Measurements from ENCODE around the gene PNMA8A. TPM values are rescaled to one million over a fixed set of nuclear protein-coding genes. Genes with fewer than 3 reads are reported as not detected.

Gene PNMA8A
- polyA plus RNA-seq, 1 of the 3 experiments (the other 2 are of a cell fraction) = 10.2 TPM

DNA sequence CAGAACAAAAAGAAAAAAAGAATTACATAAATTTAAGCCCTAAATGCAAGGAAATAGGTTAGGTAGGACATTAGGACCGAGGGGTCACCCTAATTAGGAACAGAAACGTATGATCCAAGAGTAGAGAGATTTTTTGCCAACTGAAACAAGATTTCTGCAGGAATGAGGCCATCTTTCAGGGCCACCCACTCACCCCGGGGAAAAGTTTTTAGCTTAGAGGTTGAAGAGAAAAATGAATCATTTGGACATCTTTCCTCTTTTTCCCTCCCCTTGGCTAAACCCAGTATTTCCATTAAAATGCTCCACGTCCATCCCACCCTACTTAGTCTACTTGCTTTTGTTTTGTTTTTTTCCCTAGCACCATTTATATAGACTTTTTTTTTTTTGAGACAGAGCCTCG is 10.6 kb upstream of the PNMA8A start:
- no peaks in the 10 kb centered on the region for H3K27me3 ChIP-seq (ENCODE audit: insufficient read depth)
- no peak overlapping the region for H2AFZ ChIP-seq (ENCODE audit: low read depth)
- ChIA-PET CTCF (interaction anchor here (1.1 to 24.7 kb wide), 3 partner anchors 11 to 201 kb away, joined by 6 to 463 read pairs (median 6); partner anchors contain the start of gene PNMA8A), POLR2A (no interaction called here)
- peaks cover 4 to 14% of the 10 kb centered on the region in 2 experiments; a peak in 2 of 4 replicates for H3K4me1 ChIP-seq (ENCODE audit: control insufficient read depth in 1 of 2, insufficient read depth in 2 of 2, low read depth in 1 of 2, low read length in 1 of 2)
- H3K9me3 ChIP-seq = no peaks in the 10 kb centered on the region
- H3K4me2 ChIP-seq = no peak overlapping the region
- no peaks in the 10 kb centered on the region for H4K20me1 ChIP-seq (ENCODE audit: insufficient read depth)
- H3K36me3 ChIP-seq (replicated peaks in 1 of 2; ENCODE audit: control insufficient read depth in 1 of 2, insufficient read depth in 2 of 2, low read length in 1 of 2) = no peaks in the 10 kb centered on the region
- TF ChIP-seq RCOR1 (IDR thresholded peaks at IDR 0.05; ENCODE audit: low read length) = no peak
- no peak for TF ChIP-seq TEAD4 (IDR thresholded peaks at IDR 0.05; ENCODE audit: borderline replicate concordance, insufficient read depth)
- no peak for TF ChIP-seq TAF1 (IDR thresholded peaks at IDR 0.05; ENCODE audit: borderline replicate concordance, low read depth, low read length)
- no peak for TF ChIP-seq MEF2A (IDR thresholded peaks at IDR 0.05; ENCODE audit: borderline replicate concordance, low read depth)
- no peak for TF ChIP-seq POLR2AphosphoS5 (IDR thresholded peaks at IDR 0.05; ENCODE audit: low read depth, low read length)
- TF ChIP-seq MXI1 (IDR thresholded peaks at IDR 0.05; ENCODE audit: low read depth, low read length) = no peak
- TF ChIP-seq EZH2phosphoT487 (IDR thresholded peaks at IDR 0.05; ENCODE audit: borderline replicate concordance, low read depth) = no peak
- TF ChIP-seq JUND (IDR thresholded peaks at IDR 0.05) = no peak
- TF ChIP-seq, protein P1, sequence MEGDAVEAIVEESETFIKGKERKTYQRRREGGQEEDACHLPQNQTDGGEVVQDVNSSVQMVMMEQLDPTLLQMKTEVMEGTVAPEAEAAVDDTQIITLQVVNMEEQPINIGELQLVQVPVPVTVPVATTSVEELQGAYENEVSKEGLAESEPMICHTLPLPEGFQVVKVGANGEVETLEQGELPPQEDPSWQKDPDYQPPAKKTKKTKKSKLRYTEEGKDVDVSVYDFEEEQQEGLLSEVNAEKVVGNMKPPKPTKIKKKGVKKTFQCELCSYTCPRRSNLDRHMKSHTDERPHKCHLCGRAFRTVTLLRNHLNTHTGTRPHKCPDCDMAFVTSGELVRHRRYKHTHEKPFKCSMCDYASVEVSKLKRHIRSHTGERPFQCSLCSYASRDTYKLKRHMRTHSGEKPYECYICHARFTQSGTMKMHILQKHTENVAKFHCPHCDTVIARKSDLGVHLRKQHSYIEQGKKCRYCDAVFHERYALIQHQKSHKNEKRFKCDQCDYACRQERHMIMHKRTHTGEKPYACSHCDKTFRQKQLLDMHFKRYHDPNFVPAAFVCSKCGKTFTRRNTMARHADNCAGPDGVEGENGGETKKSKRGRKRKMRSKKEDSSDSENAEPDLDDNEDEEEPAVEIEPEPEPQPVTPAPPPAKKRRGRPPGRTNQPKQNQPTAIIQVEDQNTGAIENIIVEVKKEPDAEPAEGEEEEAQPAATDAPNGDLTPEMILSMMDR (IDR thresholded peaks at IDR 0.05) = no peak
- no peak for TF ChIP-seq YY1 (IDR thresholded peaks at IDR 0.05; ENCODE audit: low read depth)
- TF ChIP-seq PBX3 (IDR thresholded peaks at IDR 0.05) = no peak
- no peak for TF ChIP-seq IRF3 (IDR thresholded peaks at IDR 0.05; ENCODE audit: low read depth, low read length)
- TF ChIP-seq, protein P2, sequence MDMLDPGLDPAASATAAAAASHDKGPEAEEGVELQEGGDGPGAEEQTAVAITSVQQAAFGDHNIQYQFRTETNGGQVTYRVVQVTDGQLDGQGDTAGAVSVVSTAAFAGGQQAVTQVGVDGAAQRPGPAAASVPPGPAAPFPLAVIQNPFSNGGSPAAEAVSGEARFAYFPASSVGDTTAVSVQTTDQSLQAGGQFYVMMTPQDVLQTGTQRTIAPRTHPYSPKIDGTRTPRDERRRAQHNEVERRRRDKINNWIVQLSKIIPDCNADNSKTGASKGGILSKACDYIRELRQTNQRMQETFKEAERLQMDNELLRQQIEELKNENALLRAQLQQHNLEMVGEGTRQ (IDR thresholded peaks at IDR 0.05; ENCODE audit: borderline replicate concordance, low read depth, low read length) = no peak
- no peak for TF ChIP-seq RAD21 (IDR thresholded peaks at IDR 0.05; ENCODE audit: low read length)
- TF ChIP-seq, protein P3, sequence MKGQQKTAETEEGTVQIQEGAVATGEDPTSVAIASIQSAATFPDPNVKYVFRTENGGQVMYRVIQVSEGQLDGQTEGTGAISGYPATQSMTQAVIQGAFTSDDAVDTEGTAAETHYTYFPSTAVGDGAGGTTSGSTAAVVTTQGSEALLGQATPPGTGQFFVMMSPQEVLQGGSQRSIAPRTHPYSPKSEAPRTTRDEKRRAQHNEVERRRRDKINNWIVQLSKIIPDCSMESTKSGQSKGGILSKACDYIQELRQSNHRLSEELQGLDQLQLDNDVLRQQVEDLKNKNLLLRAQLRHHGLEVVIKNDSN (IDR thresholded peaks at IDR 0.05; ENCODE audit: borderline replicate concordance, low read depth) = no peak
- no peak overlapping the region for H3K9ac ChIP-seq
- H3K9me2 ChIP-seq = no peaks in the 10 kb centered on the region
- 54% methylated on average over 5 of the region's 5 CpGs for WGBS (ENCODE audit: low lambda C conversion rate)
- no peak for DNase-seq
- no peaks in the 10 kb centered on the region for H3K79me2 ChIP-seq (ENCODE audit: insufficient read depth)
- peak overlapping the region in 1 of 2 experiments; percentile 8; a peak in 1 of 4 replicates for H3K27ac ChIP-seq (ENCODE audit: low read depth in 2 of 2, low read length in 1 of 2)
- H3F3A ChIP-seq (replicated peaks; ENCODE audit: insufficient read depth) = peaks cover 8% of the 10 kb centered on the region
- no peak overlapping the region for H3K4me3 ChIP-seq (ENCODE audit: low read depth in 2 of 2, low read length in 1 of 2)
